BE2C (cell line): Measurements from ENCODE around the gene PRXL2B.

Experiments used
- DNase-seq: peaks from one replicate; pipeline ENCODE4 v3.0.0-alpha.2; 2020
- H3K27me3 ChIP-seq: fragments of 250-450 bp; sonication (Bioruptor Pico); 2 replicates; pipeline ENCODE4 v1.5.1; 2020; ENCODE audit warnings: mild to moderate bottlenecking
- H3K36me3 ChIP-seq: fragments of 250-450 bp; sonication (Bioruptor Pico); 2 replicates; pipeline ENCODE4 v1.5.1; 2020; ENCODE audit warnings: mild to moderate bottlenecking
- H3K4me1 ChIP-seq: fragments of 250-450 bp; sonication (Bioruptor Pico); 2 replicates; pipeline ENCODE4 v1.5.1; 2020
- H3K4me3 ChIP-seq: 2 replicates; pipeline ENCODE4 v1.5.1; 2011; ENCODE audit warnings: low read depth, low read length
- H3K9me3 ChIP-seq: fragments of 250-450 bp; sonication (Bioruptor Pico); 2 replicates; pipeline ENCODE4 v1.5.1; 2020
- CTCF ChIP-seq: IDR thresholded peaks from 2 replicates; pipeline ENCODE4 v1.5.1; 2012; ENCODE audit warnings: mild to moderate bottlenecking, low read depth, low read length

Gene PRXL2B

GRCh38 chr1:2540816-2541492, 45.6 kb upstream of the PRXL2B start:
- Histone ChIP-seq H3K27me3 (no peaks in the 10 kb centered on the region), H3K4me3 (no peak overlapping the region), H3K36me3 (no peaks in the 10 kb centered on the region), H3K9me3 (no peaks in the 10 kb centered on the region), H3K4me1 (peaks cover 31% of the 10 kb centered on the region)
- no peak for DNase-seq
- TF ChIP-seq CTCF, result no peak

GRCh38 chr1:2541619-2542245, 44.8 kb upstream of the PRXL2B start:
- H3K36me3 ChIP-seq, result no peaks in the 10 kb centered on the region
- peaks cover 31% of the 10 kb centered on the region for H3K4me1 ChIP-seq
- no peak overlapping the region for H3K4me3 ChIP-seq
- no peak for TF ChIP-seq CTCF
- H3K27me3 ChIP-seq, result no peaks in the 10 kb centered on the region
- DNase-seq, result no peak
- no peaks in the 10 kb centered on the region for H3K9me3 ChIP-seq

GRCh38 chr1:2542246-2542915, 44.2 kb upstream of the PRXL2B start:
- no peak for DNase-seq
- no peak for TF ChIP-seq CTCF
- H3K4me1 ChIP-seq, result peaks cover 32% of the 10 kb centered on the region
- H3K36me3 ChIP-seq, result no peaks in the 10 kb centered on the region
- H3K27me3 ChIP-seq, result no peaks in the 10 kb centered on the region
- H3K9me3 ChIP-seq, result no peaks in the 10 kb centered on the region
- no peak overlapping the region for H3K4me3 ChIP-seq

GRCh38 chr1:2543543-2544092, 43.0 kb upstream of the PRXL2B start:
- Histone ChIP-seq H3K9me3 (no peaks in the 10 kb centered on the region), H3K4me3 (no peak overlapping the region), H3K36me3 (no peaks in the 10 kb centered on the region), H3K27me3 (no peaks in the 10 kb centered on the region), H3K4me1 (peaks cover 36% of the 10 kb centered on the region)
- TF ChIP-seq CTCF, result no peak
- DNase-seq, result peak; percentile 77

- Histone ChIP-seq H3K4me3 (no peak overlapping the region), H3K4me1 (peaks cover 36% of the 10 kb centered on the region), H3K36me3 (no peaks in the 10 kb centered on the region), H3K27me3 (no peaks in the 10 kb centered on the region), H3K9me3 (no peaks in the 10 kb centered on the region)
- no peak for TF ChIP-seq CTCF
- DNase-seq, result no peak
These were observed 42.3 kb upstream of the PRXL2B start for GRCh38 chr1:2544093-2544874.
